HG03196 (cell line): Measurements from ENCODE around the gene KLF13.

ENCODE experiments used
- ATAC-seq: cut with Tn5 transposase; IDR thresholded peaks from one replicate; pipeline ENCODE4 v1.9.1; 2021; ENCODE audit not compliant: unreplicated experiment

KLF13 gene

GRCh38 chr15:31326156-31326874 is at the start of gene KLF13:
KLF13 (plus strand) TSS chr15:31326835; CDS start chr15:31327213, 378 bp downstream.
- ATAC-seq, result peak; percentile 55

DNA sequence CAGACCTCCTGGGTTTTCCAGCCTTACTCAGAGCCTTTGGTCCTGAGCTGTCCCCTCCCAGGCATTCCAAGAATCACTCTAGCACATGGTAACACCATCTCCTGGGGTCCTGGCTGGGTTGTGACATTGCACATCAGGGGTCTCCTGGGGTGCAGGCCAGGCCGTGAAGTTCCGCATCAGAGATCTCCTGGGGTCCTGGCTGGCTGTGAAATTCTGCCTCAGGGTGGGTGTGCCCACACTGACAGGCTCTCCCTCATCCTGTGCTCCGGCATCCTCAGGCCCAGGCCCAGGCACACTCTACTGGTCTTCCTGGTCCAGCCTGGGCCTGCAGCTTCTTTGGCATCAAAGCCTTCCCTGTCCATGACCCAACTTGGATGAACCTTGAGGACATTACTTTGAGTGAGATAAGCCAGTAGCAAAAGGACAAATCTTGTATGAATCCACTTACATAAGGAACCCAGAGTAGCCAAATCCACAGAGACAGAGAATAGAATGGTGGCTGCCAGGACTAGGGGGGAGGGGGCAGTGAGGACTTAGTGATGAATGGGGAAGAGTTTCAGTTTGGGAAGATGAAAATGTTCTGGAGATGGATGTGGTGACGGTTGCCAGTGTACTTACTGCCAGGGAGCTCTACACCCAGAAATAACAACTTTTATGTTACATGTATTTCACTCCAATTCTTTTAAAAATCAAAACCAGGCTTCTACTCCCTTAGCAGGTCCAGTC is 49.1 kb upstream of the KLF13 start:
- ATAC-seq, result no peak

- ATAC-seq, result no peak
Observed at GRCh38 chr15:31278061-31278445, 48.6 kb upstream of the KLF13 start.

DNA sequence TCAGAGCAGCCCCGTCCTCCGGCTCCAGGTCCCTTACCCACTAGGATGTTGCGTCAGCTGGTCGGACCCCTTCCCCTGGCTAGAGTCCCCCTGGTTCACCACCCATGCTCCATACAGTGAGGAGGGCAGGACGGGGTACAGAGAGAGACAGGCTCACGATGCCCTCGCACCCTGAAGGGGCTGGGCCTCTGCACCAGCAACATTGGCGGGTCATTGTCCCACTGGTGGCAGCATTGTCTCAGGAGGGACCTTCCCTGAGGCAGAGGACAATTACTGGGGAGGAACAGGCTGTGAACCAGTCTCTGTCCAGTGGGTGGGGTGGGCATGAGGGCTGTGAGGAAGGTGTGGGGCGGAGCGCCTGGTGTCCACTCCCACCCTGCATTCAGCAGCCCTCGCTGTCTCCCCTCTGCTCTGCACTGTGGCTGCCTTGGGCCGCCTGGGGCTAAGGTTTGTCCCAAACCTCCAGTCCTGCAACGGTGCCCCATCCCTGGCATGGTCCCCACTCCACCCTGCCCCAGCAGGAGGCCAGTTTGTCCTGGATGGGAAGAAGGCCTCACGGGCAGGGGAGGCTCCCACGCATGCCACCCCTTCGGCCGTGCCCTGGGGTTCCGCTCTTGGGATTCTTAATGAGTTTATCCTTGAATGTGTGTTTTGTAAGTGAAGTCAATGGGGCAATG is 48.0 kb upstream of the KLF13 start:
- ATAC-seq, result no peak

DNA sequence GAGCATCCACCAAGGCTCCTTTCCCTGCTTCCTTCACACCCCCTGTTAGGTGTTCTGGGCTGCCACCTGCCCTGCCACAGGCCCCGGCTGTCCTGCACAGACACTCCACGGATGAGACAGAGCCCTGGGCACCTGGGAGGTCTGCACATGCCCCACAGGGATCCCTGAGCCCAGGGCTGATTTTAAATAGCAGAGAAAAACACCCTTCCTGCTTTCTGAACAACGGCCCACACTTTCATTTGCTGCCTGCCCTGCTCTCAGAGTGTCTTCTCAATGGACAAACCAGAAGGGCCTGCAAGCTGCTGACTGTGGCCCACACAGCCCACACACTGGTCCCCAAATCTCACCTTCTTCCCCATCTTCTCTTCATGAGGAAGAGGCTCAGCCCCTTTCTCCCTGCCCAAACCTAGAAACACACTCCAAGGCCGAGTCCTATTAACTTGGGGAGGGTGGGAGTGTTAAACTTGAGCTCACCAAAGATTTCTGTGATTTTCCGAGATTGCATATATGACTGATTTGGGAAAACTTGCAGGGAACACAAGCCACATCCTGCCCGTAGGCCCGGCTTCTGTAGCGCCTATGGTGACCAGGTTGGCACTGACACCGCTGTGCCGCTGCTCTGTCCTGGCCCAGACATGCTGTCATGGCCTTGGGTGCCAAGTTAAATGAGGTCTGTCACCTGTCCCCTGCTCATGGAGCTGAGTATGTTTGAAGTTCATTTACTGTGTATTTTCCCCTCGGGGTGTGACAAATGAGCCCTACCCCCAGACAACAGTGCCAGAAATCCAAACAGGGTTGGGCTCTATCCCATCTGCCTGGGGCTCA is 47.2 kb upstream of the KLF13 start:
- ATAC-seq, result no peak

DNA sequence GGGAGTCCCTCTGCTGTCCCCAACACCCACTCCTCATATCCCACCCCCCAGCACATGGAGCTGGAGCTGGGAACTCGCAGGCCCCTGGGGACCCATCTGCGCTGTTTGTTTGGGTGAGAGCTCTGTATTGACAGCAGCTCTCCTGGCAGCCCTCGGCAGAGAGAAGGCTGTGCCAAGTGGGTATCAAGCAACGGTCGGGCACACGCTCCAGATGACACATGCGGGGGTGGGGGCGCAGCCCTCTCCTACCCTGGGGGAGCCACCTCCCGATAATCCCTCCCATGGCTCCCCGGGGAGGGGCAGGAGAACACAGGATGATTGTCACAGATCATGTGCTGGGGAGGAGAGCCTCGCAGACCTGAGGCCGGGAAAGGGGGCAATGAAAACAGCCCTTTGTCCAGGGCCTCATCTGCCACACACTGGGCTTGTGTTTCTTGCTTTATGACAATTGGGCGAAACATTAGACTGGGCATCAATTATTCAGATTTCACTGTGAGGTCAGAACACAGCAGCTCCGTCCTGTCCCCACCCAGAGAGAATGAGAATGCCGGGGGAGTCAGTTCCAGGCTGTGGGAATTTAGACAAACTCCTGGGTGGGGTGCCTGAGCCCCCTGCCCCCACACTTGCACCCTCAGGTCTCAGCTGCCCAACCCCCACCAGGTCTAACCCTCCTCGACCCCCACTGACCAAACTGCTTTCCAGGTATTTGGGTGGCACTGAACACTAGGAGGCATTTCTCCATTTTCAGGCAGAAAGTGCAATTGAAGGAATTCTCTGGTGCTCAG is 46.4 kb upstream of the KLF13 start:
- ATAC-seq, result no peak

DNA sequence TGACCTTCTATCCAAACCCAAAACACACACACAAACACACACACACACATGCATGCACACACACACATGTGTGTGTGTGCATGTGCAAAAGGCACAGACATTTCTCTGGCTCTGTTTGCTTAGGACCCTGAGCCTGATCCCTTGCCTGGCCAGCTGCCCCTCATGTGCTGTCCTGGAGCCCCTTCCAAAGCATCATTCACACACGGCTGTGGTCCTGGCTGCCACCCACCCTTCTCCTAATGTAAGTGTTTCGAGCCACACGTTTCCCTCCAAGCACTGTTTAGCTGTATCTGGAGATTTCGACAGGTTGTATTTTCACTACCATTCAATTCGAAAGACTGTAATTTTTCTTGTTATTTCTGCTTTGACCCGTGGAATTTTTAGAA is 45.8 kb upstream of the KLF13 start:
- ATAC-seq, result no peak

DNA sequence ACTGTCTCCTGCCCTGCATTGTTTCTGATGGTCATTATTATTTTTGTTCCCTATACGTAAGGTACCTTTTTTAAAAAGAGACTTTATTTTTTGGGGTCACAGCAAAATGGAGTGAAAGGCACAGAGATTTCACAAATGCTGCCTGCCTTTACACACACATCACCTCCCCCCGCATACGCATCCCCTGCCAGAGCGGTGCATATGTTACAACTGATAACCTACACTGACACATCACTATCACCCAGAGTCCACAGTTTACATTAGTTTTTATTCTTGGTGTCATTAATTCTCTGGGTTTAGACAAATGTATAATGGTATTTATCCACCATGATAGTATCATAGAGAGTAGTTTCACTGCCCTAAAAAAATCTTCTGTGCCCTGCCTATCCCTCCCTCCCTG is 43.6 kb upstream of the KLF13 start:
- ATAC-seq, result no peak

DNA sequence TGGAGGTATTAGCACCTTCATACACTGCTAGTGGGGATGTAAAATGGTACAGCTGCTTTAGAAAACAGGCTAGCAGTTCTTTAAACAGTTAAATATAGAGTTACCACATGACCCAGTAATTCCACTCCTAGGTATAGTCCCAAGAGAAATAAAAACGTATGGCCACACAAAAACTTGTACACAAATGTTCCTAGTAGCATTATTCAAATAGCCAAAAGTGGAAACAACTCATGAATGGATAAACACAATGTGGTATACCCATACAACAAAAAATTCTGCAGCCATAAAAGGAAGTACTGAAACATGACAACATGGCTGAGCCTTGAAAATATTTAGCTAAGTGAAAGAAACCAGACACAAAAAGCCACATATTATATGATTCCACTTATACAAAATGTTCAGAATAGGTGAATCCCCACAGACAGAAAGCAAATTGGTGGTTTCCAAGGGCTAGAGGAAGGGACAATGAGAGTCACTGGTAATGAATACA is 40.8 kb upstream of the KLF13 start:
- peak; percentile 88 for ATAC-seq

DNA sequence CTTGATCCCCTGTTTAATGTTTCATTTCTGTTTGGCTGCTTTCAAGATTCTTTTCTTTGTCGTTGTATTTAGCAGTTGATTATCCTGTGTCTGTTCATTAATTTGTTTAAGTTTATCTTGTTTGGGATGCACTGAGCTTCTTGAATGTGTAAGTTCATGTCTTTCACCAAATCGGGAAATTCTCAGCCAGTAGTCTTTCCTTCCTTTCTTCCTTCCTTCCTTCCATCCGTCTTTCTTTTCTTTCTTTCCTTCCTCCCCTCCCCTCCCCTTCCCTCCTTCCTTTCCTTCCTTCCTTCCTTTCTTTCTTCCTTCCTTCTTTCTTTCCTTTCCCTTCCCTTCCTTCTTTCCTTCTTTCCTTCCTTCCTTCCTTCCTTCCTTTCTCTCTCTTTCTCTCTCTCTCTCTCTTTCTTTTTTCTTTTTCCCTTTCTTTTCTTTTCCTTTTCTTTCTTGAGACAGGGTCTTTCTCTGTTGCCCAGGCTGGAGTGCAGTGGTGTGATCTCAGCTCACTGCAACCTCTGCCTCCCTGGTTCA is 35.5 kb upstream of the KLF13 start:
- ATAC-seq, result no peak

GRCh38 chr15:31292391-31293015 is 34.1 kb upstream of the KLF13 start:
- no peak for ATAC-seq

DNA sequence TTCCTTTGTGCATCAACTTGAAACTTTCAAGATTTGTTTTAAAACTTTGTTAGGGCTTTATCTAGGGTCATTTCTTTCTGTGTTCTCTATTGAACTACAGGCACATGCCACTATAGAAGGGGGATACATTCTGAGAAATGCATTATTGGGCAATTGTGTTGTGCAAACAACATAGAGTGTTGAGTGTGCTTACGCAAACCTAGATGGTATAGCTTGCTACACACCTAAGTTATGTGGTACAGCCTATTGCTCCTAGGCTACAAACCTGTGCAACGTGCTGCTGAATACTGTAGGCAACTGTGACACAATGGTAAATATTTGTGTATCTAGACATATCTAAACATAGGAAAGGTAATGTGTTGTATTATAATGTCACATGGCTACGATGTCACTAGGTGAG is 33.0 kb upstream of the KLF13 start:
- no peak for ATAC-seq

GRCh38 chr15:31294067-31294466 is 32.6 kb upstream of the KLF13 start:
- no peak for ATAC-seq

GRCh38 chr15:31295658-31296057 is 31.0 kb upstream of the KLF13 start:
- no peak for ATAC-seq

- no peak for ATAC-seq
Observed at GRCh38 chr15:31296219-31296645, 30.4 kb upstream of the KLF13 start.

- ATAC-seq, result no peak
Observed at GRCh38 chr15:31296646-31297574, 29.7 kb upstream of the KLF13 start.

- no peak for ATAC-seq
Observed at GRCh38 chr15:31297575-31298456, 28.8 kb upstream of the KLF13 start.
